ENCODE data around the gene TM2D1.

Gene TM2D1

GRCh38 chr1:61639608-61640336, 85.2 kb downstream of the TM2D1 start:
- no peak overlapping the region for H3K4me2 ChIP-seq (ENCODE audit: low read depth, low read length, poor library complexity, severe bottlenecking)
- no peaks in the 10 kb centered on the region for H3K9me3 ChIP-seq (ENCODE audit: insufficient read depth, low read length)
- no peak for TF ChIP-seq EZH2phosphoT487 (conservative IDR thresholded peaks at IDR 0.05; ENCODE audit: low read length)
- TF ChIP-seq, protein P1, sequence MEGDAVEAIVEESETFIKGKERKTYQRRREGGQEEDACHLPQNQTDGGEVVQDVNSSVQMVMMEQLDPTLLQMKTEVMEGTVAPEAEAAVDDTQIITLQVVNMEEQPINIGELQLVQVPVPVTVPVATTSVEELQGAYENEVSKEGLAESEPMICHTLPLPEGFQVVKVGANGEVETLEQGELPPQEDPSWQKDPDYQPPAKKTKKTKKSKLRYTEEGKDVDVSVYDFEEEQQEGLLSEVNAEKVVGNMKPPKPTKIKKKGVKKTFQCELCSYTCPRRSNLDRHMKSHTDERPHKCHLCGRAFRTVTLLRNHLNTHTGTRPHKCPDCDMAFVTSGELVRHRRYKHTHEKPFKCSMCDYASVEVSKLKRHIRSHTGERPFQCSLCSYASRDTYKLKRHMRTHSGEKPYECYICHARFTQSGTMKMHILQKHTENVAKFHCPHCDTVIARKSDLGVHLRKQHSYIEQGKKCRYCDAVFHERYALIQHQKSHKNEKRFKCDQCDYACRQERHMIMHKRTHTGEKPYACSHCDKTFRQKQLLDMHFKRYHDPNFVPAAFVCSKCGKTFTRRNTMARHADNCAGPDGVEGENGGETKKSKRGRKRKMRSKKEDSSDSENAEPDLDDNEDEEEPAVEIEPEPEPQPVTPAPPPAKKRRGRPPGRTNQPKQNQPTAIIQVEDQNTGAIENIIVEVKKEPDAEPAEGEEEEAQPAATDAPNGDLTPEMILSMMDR (IDR thresholded peaks at IDR 0.05; ENCODE audit: insufficient read depth, low read length, poor library complexity, severe bottlenecking): no peak
- no peak overlapping the region for H3K9ac ChIP-seq (ENCODE audit: low read length)
- H3K36me3 ChIP-seq (ENCODE audit: low read length): no peaks in the 10 kb centered on the region
- no peaks in the 10 kb centered on the region for H3K79me2 ChIP-seq (ENCODE audit: insufficient read depth, low read length)
- no peak overlapping the region for H2AFZ ChIP-seq (ENCODE audit: low read depth, low read length, severe bottlenecking)
- H4K20me1 ChIP-seq (ENCODE audit: low read depth, low read length): no peaks in the 10 kb centered on the region
- H3K27me3 ChIP-seq (ENCODE audit: low read length): no peaks in the 10 kb centered on the region
- H3K27ac ChIP-seq (ENCODE audit: low read depth, low read length): no peak overlapping the region
- no peaks in the 10 kb centered on the region for H3K9me2 ChIP-seq (replicated peaks; ENCODE audit: insufficient read depth, low read length)
- no peaks in the 10 kb centered on the region for H3F3A ChIP-seq (ENCODE audit: insufficient read depth)
- H3K4me3 ChIP-seq (ENCODE audit: insufficient read depth, low read length, poor library complexity, severe bottlenecking): no peak overlapping the region

DNA sequence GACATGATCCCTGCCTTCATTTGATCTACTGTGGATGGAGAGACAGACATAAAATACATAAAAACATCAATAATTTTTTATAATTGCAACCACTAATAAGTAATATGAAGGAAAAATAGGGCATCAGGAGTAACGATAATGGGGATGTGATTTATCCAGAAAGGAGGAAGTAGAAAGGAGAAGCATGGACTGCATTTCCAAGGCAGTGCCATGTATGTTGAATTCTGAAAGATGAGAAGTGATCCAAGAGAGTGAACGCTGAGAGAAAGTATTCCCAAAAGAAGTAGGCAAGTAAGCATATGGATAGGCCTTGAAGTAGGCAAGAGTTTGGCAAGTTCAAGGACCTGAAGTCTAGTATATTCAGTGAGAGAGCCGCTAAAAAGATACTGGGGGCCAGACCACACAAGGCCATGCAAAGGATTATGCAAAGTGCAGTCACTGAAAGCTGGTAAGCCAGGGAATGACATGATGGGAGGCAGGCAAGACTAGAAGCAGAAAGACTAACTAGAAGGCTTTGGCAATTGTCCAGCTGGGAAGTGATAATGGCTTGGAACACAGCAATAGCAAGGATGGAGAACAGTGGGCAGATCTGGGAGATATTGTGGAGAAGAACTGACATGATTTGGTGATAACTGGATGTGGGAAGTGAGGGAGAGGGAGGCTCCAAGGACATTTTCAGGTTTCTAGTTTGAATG, 85.9 kb downstream of the TM2D1 start:
- H3K9me2 ChIP-seq (replicated peaks; ENCODE audit: insufficient read depth, low read length): no peaks in the 10 kb centered on the region
- H3K9me3 ChIP-seq (ENCODE audit: insufficient read depth, low read length): no peaks in the 10 kb centered on the region
- no peaks in the 10 kb centered on the region for H4K20me1 ChIP-seq (ENCODE audit: low read depth, low read length)
- H3K27me3 ChIP-seq (ENCODE audit: low read length): no peaks in the 10 kb centered on the region
- no peaks in the 10 kb centered on the region for H3F3A ChIP-seq (ENCODE audit: insufficient read depth)
- H2AFZ ChIP-seq (ENCODE audit: low read depth, low read length, severe bottlenecking): no peak overlapping the region
- H3K4me3 ChIP-seq (ENCODE audit: insufficient read depth, low read length, poor library complexity, severe bottlenecking): no peak overlapping the region
- H3K9ac ChIP-seq (ENCODE audit: low read length): no peak overlapping the region
- H3K4me2 ChIP-seq (ENCODE audit: low read depth, low read length, poor library complexity, severe bottlenecking): no peak overlapping the region
- no peaks in the 10 kb centered on the region for H3K36me3 ChIP-seq (ENCODE audit: low read length)
- no peak for TF ChIP-seq EZH2phosphoT487 (conservative IDR thresholded peaks at IDR 0.05; ENCODE audit: low read length)
- TF ChIP-seq, protein P1 (IDR thresholded peaks at IDR 0.05; ENCODE audit: insufficient read depth, low read length, poor library complexity, severe bottlenecking): no peak
- H3K27ac ChIP-seq (ENCODE audit: low read depth, low read length): no peak overlapping the region
- H3K79me2 ChIP-seq (ENCODE audit: insufficient read depth, low read length): no peaks in the 10 kb centered on the region

DNA sequence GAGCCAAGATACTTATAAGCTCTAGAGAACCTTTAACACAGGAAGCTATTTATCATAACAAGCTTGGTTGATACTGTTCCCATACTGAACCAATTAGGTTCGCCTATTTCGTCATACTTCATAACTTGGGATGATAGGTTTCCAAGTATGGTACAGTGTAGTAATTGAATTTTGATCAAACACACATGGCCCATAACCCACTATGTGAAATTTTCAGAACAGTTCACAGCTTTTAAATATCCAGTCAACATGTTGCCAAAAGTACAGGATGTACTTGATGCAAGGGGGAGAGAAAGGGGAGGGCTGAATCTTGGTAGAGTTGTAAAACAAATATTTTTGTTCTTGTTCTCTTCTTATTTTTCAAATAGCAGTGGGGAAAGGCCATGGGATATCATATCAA, 86.6 kb downstream of the TM2D1 start:
- Histone ChIP-seq H2AFZ (ENCODE audit: low read depth, low read length, severe bottlenecking) (no peak overlapping the region), H4K20me1 (ENCODE audit: low read depth, low read length) (no peaks in the 10 kb centered on the region), H3K27me3 (ENCODE audit: low read length) (no peaks in the 10 kb centered on the region), H3K9me3 (ENCODE audit: insufficient read depth, low read length) (no peaks in the 10 kb centered on the region), H3K36me3 (ENCODE audit: low read length) (no peaks in the 10 kb centered on the region), H3K79me2 (ENCODE audit: insufficient read depth, low read length) (no peaks in the 10 kb centered on the region), H3K9me2 (replicated peaks; ENCODE audit: insufficient read depth, low read length) (no peaks in the 10 kb centered on the region), H3F3A (ENCODE audit: insufficient read depth) (no peaks in the 10 kb centered on the region), H3K9ac (ENCODE audit: low read length) (no peak overlapping the region), H3K27ac (ENCODE audit: low read depth, low read length) (no peak overlapping the region), H3K4me3 (ENCODE audit: insufficient read depth, low read length, poor library complexity, severe bottlenecking) (no peak overlapping the region), H3K4me2 (ENCODE audit: low read depth, low read length, poor library complexity, severe bottlenecking) (no peak overlapping the region)
- no peak for TF ChIP-seq EZH2phosphoT487 (conservative IDR thresholded peaks at IDR 0.05; ENCODE audit: low read length)
- TF ChIP-seq, protein P1 (IDR thresholded peaks at IDR 0.05; ENCODE audit: insufficient read depth, low read length, poor library complexity, severe bottlenecking): no peak

Data from SU-DHL-6 (cell line).